EH (cell line): ENCODE measurements around the gene TTC32.

Source experiments
- DNase-seq: peaks from one replicate; pipeline ENCODE4 v3.0.0-alpha.2; 2015; ENCODE audit warnings: low read depth

TTC32 gene

GRCh38 chr2:19850056-19851050 lies 51.4 kb downstream of the TTC32 start:
- no peak for DNase-seq

DNA sequence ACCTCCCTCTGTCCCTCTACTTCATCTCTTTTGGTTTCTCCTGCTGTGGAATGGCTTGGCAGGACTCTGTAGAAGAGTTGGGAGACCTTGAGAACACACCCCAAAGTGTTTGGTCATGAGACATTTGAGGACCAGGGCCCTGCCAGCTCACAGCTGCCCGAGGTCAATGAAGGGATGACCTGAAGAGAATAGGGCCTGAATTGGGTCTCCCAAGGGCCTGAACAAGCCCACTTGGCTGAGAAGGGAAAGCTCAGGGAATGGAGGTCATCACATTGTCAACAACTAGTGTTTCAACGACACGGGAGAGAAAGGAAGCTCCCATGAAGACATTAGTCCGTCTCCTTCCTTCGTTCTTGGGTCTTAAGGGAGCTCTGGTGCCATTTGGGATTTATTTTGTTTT lies 52.8 kb downstream of the TTC32 start:
- DNase-seq = no peak

DNA sequence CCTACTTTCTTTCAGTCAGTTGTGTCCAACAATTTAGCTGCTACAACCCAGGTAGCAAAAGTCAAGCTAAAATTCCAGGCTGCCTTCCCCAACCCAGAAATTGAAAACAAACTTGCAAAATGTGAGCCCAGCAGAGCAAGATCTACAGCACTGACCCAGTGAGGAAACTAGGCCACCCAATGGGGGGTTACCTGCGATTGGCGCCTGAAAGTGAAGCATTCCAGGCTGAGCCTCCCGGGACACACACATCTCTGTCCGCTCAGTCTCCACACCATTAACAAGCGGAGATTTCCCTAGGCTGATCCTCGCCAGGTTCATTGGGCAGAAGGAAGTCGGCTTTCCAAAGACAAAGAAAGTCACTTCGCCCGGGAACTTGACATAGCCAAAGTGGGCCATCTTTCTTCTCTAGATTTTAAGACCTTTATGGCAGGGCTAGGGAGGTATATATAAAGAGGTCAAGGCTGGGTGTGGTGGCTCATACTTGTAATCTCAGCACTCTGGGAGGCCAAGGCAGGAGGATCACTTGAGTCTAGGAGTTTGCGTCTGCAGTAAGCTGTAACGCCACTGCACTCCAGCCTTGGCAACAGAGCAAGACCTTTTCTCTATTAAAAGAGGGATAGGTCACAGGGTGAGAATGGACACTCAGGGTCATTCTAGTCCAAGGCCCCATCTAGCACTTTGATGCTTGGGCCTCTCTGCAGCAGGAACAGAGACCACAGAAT lies 53.6 kb downstream of the TTC32 start:
- DNase-seq = no peak

GRCh38 chr2:19847486-19847885 lies 54.3 kb downstream of the TTC32 start:
- DNase-seq = no peak
